ENCODE results near the gene AMER3. TPM values are rescaled to one million over a fixed set of nuclear protein-coding genes. Genes with fewer than 3 reads are reported as not detected.

The AMER3 gene
- total and polyA plus RNA-seq, 10 of the 15 experiments (the other 5 are each of a cell fraction or from before 2014, with no cell fraction given), result not detected

GRCh38 chr2:130795431-130795830 lies 40.1 kb downstream of the AMER3 start:
- H3K27ac ChIP-seq (ENCODE audit: control insufficient read depth, insufficient read depth), result no peak overlapping the region
- ChIA-PET CTCF (interaction anchor here (0.8 to 12.4 kb wide), 5 partner anchors 9 to 297 kb away, joined by 3 to 265 read pairs (median 4); no protein-coding TSS in a partner anchor), POLR2A (interaction anchor here (0.6 to 1.5 kb wide), 2 partner anchors 78 to 294 kb away, joined by 4 to 7 read pairs; no protein-coding TSS in a partner anchor), RAD21 (ENCODE audit: unreplicated experiment) (interaction anchor here (1.1 to 5.2 kb wide), 3 partner anchors 78 to 169 kb away, joined by 4 to 60 read pairs (median 6); no protein-coding TSS in a partner anchor), SMC1A (ENCODE audit: uncharacterized antibody, unreplicated experiment) (interaction anchor here (4.8 kb wide), 1 partner anchor 79 kb away, joined by 41 read pairs; no protein-coding TSS in a partner anchor)
- intact Hi-C loops (cut with micrococcal nuclease; ENCODE audit: unreplicated experiment), result no loop called here
- H3K79me2 ChIP-seq (ENCODE audit: control insufficient read depth, insufficient read depth, low read length), result no peaks in the 10 kb centered on the region
- H3K9me3 ChIP-seq (replicated peaks; ENCODE audit: control insufficient read depth, insufficient read depth, low read length), result no peaks in the 10 kb centered on the region
- no peaks in the 10 kb centered on the region for H3K36me3 ChIP-seq (ENCODE audit: control insufficient read depth in 2 of 2, insufficient read depth in 2 of 2, low read length in 1 of 2)
- no peak for FAIRE-seq
- H2AFZ ChIP-seq (ENCODE audit: control insufficient read depth, low read depth, low read length), result no peak overlapping the region
- H4K20me1 ChIP-seq (ENCODE audit: control insufficient read depth, insufficient read depth), result no peaks in the 10 kb centered on the region
- no peaks in the 10 kb centered on the region for H3K27me3 ChIP-seq (replicated peaks in 1 of 2; ENCODE audit: control insufficient read depth in 2 of 2, insufficient read depth in 2 of 2, low read length in 1 of 2)
- H3K4me3 ChIP-seq, result no peak overlapping the region
- no peak overlapping the region for H3K9ac ChIP-seq (ENCODE audit: control insufficient read depth, insufficient read depth, low read length)
- DNase-seq (ENCODE audit: low read depth, low spot score), result no peak
- in situ Hi-C loops (cut with MboI), result no loop called here
- no peak for ATAC-seq
- no TSS peak for BruUV-seq (replicated peaks)
- H3K4me1 ChIP-seq (ENCODE audit: control insufficient read depth, insufficient read depth, low read length), result no peaks in the 10 kb centered on the region
- TF ChIP-seq PAX8 (IDR thresholded peaks at IDR 0.05) (no peak), NR2C1 (IDR thresholded peaks at IDR 0.05) (no peak), SRF (IDR thresholded peaks at IDR 0.05; ENCODE audit: low read depth in 2 of 2, low read length in 2 of 2) (no peak), HSF1 (IDR thresholded peaks at IDR 0.05; ENCODE audit: low read depth, low read length) (no peak), EP300 (IDR thresholded peaks at IDR 0.05; ENCODE audit: borderline replicate concordance in 1 of 2, control insufficient read depth in 1 of 2, low read depth in 2 of 2, low read length in 2 of 2) (no peak), SMAD1 (IDR thresholded peaks at IDR 0.05; ENCODE audit: low read depth, partially characterized antibody) (no peak), SMARCA5 (IDR thresholded peaks at IDR 0.05) (no peak), IKZF1 (conservative IDR thresholded peaks at IDR 0.05) (no peak), JUND (IDR thresholded peaks at IDR 0.05; ENCODE audit: low read depth, low read length) (no peak)
- 15% methylated on average over 2 of the region's 2 CpGs for WGBS (ENCODE audit: insufficient coverage, insufficient replicate concordance, low lambda C conversion rate, missing lambda C conversion rate)
- no peak overlapping the region for H3K4me2 ChIP-seq (ENCODE audit: control insufficient read depth, insufficient read depth)
